ENCODE data around the gene ULBP2.

Gene ULBP2

DNA sequence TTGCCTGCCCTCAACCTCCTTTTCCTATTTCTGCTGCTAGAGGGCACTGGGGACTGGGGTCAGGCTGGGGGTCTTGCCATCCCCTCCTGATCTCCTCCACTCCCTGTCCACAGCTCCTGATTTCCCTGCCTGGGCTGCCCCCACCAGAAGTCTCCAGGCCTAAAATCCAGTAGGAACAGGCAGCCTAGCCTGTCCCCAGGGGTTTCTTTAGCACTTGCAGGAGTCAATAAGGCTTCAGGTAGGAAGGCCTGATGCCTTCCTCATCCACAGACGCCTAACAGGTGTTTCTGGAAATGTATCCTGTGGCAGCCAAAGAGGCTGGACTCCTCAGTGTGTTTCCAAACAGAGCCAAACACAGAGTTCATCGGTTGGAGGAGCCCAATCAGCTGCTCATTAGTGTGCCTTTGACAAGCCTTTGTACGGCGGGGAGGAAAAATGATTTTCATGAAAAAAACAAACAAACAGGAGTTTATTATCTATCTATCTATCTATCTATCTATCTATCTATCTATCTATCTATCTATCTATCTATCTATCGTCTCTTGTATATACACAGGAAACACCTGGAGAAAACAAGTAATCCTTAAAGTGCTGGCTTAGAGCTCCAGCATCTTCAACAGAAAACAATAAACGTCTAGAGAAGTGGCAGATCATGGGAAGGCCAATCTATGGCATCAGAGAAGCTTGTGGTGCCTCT, 40.2 kb upstream of the ULBP2 start:
- H3K27me3 ChIP-seq (ENCODE audit: insufficient read depth, low read depth, severe bottlenecking) = no peaks in the 10 kb centered on the region
- TF ChIP-seq CTCF (IDR thresholded peaks at IDR 0.05; ENCODE audit: low read depth, low read length) = no peak
- H3K9me3 ChIP-seq (ENCODE audit: severe bottlenecking) = no peaks in the 10 kb centered on the region
- DNase-seq = no peak
- no peak overlapping the region for H3K4me3 ChIP-seq (ENCODE audit: low read depth, low read length)
- no peak overlapping the region for H3K27ac ChIP-seq
- no peaks in the 10 kb centered on the region for H3K36me3 ChIP-seq

DNA sequence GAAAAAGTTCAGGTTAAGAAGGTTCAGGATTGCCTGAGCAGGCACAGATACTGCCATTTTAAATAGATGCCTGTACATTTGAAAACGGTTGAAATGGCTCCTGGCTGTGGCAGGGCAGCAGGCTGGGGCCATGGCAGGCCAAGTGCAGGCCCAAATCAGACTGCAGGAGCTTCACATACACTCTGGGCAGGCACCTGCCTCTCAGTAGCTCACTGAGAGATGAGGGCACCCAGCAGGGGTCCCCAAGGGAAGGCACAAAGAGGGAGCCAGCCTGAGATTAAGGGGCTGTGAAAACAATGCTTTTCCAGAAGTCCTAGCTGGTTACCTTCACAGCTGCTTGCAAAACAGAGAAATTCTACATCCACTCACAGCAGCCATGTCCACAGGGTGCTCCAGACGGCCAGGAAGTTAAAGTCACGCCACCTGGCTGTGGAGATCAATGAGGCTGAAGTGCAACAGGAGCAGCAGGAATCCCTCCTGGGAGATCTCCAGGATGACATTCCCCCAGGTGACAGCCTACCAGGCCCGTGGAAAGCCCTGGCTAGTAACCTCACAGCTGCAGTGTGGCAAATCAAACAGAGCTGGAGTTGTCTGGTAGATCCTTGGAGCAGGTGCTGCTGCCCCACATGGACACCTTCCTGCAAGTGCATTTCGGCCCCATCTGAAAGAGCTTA, 37.7 kb upstream of the ULBP2 start:
- TF ChIP-seq CTCF (IDR thresholded peaks at IDR 0.05; ENCODE audit: low read depth, low read length) = no peak
- H3K27me3 ChIP-seq (ENCODE audit: insufficient read depth, low read depth, severe bottlenecking) = no peaks in the 10 kb centered on the region
- no peak overlapping the region for H3K27ac ChIP-seq
- H3K36me3 ChIP-seq = no peaks in the 10 kb centered on the region
- H3K9me3 ChIP-seq (ENCODE audit: severe bottlenecking) = peaks cover 15% of the 10 kb centered on the region
- no peak overlapping the region for H3K4me3 ChIP-seq (ENCODE audit: low read depth, low read length)
- DNase-seq = no peak

GRCh38 chr6:149904661-149905370, 37.0 kb upstream of the ULBP2 start:
- H3K9me3 ChIP-seq (ENCODE audit: severe bottlenecking) = peaks cover 15% of the 10 kb centered on the region
- no peak for DNase-seq
- no peaks in the 10 kb centered on the region for H3K36me3 ChIP-seq
- no peak overlapping the region for H3K4me3 ChIP-seq (ENCODE audit: low read depth, low read length)
- TF ChIP-seq CTCF (IDR thresholded peaks at IDR 0.05; ENCODE audit: low read depth, low read length) = no peak
- no peak overlapping the region for H3K27ac ChIP-seq
- H3K27me3 ChIP-seq (ENCODE audit: insufficient read depth, low read depth, severe bottlenecking) = no peaks in the 10 kb centered on the region

- Histone ChIP-seq H3K4me3 (ENCODE audit: low read depth, low read length) (no peak overlapping the region), H3K9me3 (ENCODE audit: severe bottlenecking) (peaks cover 15% of the 10 kb centered on the region), H3K27me3 (ENCODE audit: insufficient read depth, low read depth, severe bottlenecking) (peaks cover 5% of the 10 kb centered on the region), H3K27ac (no peak overlapping the region), H3K36me3 (no peaks in the 10 kb centered on the region)
- TF ChIP-seq CTCF (IDR thresholded peaks at IDR 0.05; ENCODE audit: low read depth, low read length) = no peak
- DNase-seq = no peak
Observed at GRCh38 chr6:149905371-149905910, 36.4 kb upstream of the ULBP2 start.

- no peak for DNase-seq
Observed at GRCh38 chr6:149905911-149906371, 35.9 kb upstream of the ULBP2 start.

More at GRCh38 chr6:149905911-149906371, 35.9 kb upstream of the ULBP2 start:
- Histone ChIP-seq H3K4me3 (ENCODE audit: low read depth, low read length) (no peak overlapping the region), H3K27ac (no peak overlapping the region), H3K27me3 (ENCODE audit: insufficient read depth, low read depth, severe bottlenecking) (peaks cover 10% of the 10 kb centered on the region), H3K9me3 (ENCODE audit: severe bottlenecking) (peaks cover 15% of the 10 kb centered on the region), H3K36me3 (no peaks in the 10 kb centered on the region)
- no peak for TF ChIP-seq CTCF (IDR thresholded peaks at IDR 0.05; ENCODE audit: low read depth, low read length)
